Measurements from ENCODE around the gene ARRDC3. TPM values are rescaled to one million over a fixed set of nuclear protein-coding genes. Genes with fewer than 3 reads are reported as not detected.

Gene ARRDC3
- total and polyA plus RNA-seq, 2 experiments from 2014 or later: 11.9 to 16.5 TPM

DNA sequence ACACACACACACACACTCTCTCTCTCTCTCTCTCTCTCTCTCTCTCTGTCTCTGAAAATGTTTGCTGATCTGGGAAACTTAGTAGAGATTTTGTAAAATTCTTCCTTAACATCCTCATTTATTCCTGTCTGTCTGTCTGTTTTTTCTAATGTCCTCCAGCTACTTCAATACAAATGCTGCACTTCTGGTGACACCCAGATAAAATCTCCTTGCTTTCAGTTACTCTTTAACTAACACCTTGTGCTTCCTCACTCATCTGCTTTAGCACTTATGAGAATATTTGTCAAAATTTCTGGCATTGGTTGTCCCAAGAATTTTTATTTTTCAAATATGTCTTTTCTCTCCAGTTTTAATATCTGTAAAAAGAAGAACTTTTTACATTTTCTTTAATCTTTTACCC is 35.0 kb upstream of the ARRDC3 start:
- Histone ChIP-seq H3K9me2 (ENCODE audit: insufficient read depth) (no peaks in the 10 kb centered on the region), H2AFZ (no peak overlapping the region), H3K4me1 (ENCODE audit: insufficient read depth) (peaks cover 12% of the 10 kb centered on the region), H3K79me2 (replicated peaks; ENCODE audit: insufficient read depth) (no peaks in the 10 kb centered on the region), H3K4me2 (no peak overlapping the region), H3K36me3 (ENCODE audit: insufficient read depth) (no peaks in the 10 kb centered on the region), H3K27me3 (ENCODE audit: insufficient read depth) (no peaks in the 10 kb centered on the region), H3K27ac (ENCODE audit: low read depth) (no peak overlapping the region), H3K4me3 (no peak overlapping the region), H4K20me1 (replicated peaks; ENCODE audit: insufficient read depth) (no peaks in the 10 kb centered on the region), H3F3A (replicated peaks; ENCODE audit: low read depth) (no peaks in the 10 kb centered on the region)
- no peak for DNase-seq (ENCODE audit: low spot score)
- Mint-ChIP-seq H3K4me3 (no peak overlapping the region), H3K27ac (no peak overlapping the region), H3K27me3 (ENCODE audit: insufficient read depth, low read depth, poor library complexity) (peaks cover 2% of the 10 kb centered on the region), H3K36me3 (ENCODE audit: low read depth) (no peaks in the 10 kb centered on the region), H3K4me1 (peaks cover 17% of the 10 kb centered on the region), H3K9me3 (no peaks in the 10 kb centered on the region)
- ATAC-seq: no peak
- TF ChIP-seq POLR2AphosphoS5 (IDR thresholded peaks at IDR 0.05; ENCODE audit: low read depth) (no peak), JUNB (IDR thresholded peaks at IDR 0.05; ENCODE audit: unreplicated experiment) (no peak), ZNF114 (CRISPR knock-in tag; IDR thresholded peaks at IDR 0.05) (no peak), STAT1 (IDR thresholded peaks at IDR 0.05; ENCODE audit: unreplicated experiment) (no peak), EZH2 (IDR thresholded peaks at IDR 0.05; ENCODE audit: low read depth, unreplicated experiment) (no peak), CREB1 (CRISPR knock-in tag; IDR thresholded peaks at IDR 0.05; ENCODE audit: low read depth) (no peak), ZNF331 (CRISPR knock-in tag; IDR thresholded peaks at IDR 0.05; ENCODE audit: low read depth) (no peak), NANOG (IDR thresholded peaks at IDR 0.05; ENCODE audit: borderline replicate concordance) (no peak), EZH2phosphoT487 (IDR thresholded peaks at IDR 0.05; ENCODE audit: unreplicated experiment) (no peak)
- TF ChIP-seq, protein P1, sequence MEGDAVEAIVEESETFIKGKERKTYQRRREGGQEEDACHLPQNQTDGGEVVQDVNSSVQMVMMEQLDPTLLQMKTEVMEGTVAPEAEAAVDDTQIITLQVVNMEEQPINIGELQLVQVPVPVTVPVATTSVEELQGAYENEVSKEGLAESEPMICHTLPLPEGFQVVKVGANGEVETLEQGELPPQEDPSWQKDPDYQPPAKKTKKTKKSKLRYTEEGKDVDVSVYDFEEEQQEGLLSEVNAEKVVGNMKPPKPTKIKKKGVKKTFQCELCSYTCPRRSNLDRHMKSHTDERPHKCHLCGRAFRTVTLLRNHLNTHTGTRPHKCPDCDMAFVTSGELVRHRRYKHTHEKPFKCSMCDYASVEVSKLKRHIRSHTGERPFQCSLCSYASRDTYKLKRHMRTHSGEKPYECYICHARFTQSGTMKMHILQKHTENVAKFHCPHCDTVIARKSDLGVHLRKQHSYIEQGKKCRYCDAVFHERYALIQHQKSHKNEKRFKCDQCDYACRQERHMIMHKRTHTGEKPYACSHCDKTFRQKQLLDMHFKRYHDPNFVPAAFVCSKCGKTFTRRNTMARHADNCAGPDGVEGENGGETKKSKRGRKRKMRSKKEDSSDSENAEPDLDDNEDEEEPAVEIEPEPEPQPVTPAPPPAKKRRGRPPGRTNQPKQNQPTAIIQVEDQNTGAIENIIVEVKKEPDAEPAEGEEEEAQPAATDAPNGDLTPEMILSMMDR (conservative IDR thresholded peaks at IDR 0.05; ENCODE audit: low read depth in 2 of 2): no peak
- TF ChIP-seq, protein P2, sequence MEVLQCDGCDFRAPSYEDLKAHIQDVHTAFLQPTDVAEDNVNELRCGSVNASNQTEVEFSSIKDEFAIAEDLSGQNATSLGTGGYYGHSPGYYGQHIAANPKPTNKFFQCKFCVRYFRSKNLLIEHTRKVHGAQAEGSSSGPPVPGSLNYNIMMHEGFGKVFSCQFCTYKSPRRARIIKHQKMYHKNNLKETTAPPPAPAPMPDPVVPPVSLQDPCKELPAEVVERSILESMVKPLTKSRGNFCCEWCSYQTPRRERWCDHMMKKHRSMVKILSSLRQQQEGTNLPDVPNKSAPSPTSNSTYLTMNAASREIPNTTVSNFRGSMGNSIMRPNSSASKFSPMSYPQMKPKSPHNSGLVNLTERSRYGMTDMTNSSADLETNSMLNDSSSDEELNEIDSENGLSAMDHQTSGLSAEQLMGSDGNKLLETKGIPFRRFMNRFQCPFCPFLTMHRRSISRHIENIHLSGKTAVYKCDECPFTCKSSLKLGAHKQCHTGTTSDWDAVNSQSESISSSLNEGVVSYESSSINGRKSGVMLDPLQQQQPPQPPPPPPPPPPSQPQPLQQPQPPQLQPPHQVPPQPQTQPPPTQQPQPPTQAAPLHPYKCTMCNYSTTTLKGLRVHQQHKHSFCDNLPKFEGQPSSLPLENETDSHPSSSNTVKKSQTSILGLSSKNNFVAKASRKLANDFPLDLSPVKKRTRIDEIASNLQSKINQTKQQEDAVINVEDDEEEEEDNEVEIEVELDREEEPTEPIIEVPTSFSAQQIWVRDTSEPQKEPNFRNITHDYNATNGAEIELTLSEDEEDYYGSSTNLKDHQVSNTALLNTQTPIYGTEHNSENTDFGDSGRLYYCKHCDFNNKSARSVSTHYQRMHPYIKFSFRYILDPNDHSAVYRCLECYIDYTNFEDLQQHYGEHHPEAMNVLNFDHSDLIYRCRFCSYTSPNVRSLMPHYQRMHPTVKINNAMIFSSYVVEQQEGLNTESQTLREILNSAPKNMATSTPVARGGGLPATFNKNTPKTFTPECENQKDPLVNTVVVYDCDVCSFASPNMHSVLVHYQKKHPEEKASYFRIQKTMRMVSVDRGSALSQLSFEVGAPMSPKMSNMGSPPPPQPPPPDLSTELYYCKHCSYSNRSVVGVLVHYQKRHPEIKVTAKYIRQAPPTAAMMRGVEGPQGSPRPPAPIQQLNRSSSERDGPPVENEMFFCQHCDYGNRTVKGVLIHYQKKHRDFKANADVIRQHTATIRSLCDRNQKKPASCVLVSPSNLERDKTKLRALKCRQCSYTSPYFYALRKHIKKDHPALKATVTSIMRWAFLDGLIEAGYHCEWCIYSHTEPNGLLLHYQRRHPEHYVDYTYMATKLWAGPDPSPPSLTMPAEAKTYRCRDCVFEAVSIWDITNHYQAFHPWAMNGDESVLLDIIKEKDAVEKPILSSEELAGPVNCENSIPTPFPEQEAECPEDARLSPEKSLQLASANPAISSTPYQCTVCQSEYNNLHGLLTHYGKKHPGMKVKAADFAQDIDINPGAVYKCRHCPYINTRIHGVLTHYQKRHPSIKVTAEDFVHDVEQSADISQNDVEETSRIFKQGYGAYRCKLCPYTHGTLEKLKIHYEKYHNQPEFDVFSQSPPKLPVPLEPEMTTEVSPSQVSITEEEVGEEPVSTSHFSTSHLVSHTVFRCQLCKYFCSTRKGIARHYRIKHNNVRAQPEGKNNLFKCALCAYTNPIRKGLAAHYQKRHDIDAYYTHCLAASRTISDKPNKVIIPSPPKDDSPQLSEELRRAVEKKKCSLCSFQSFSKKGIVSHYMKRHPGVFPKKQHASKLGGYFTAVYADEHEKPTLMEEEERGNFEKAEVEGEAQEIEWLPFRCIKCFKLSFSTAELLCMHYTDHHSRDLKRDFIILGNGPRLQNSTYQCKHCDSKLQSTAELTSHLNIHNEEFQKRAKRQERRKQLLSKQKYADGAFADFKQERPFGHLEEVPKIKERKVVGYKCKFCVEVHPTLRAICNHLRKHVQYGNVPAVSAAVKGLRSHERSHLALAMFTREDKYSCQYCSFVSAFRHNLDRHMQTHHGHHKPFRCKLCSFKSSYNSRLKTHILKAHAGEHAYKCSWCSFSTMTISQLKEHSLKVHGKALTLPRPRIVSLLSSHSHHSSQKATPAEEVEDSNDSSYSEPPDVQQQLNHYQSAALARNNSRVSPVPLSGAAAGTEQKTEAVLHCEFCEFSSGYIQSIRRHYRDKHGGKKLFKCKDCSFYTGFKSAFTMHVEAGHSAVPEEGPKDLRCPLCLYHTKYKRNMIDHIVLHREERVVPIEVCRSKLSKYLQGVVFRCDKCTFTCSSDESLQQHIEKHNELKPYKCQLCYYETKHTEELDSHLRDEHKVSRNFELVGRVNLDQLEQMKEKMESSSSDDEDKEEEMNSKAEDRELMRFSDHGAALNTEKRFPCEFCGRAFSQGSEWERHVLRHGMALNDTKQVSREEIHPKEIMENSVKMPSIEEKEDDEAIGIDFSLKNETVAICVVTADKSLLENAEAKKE (CRISPR knock-in tag; IDR thresholded peaks at IDR 0.05): no peak
- TF ChIP-seq, protein P3, sequence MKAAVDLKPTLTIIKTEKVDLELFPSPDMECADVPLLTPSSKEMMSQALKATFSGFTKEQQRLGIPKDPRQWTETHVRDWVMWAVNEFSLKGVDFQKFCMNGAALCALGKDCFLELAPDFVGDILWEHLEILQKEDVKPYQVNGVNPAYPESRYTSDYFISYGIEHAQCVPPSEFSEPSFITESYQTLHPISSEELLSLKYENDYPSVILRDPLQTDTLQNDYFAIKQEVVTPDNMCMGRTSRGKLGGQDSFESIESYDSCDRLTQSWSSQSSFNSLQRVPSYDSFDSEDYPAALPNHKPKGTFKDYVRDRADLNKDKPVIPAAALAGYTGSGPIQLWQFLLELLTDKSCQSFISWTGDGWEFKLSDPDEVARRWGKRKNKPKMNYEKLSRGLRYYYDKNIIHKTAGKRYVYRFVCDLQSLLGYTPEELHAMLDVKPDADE (IDR thresholded peaks at IDR 0.05): no peak
- TF ChIP-seq, protein P4, sequence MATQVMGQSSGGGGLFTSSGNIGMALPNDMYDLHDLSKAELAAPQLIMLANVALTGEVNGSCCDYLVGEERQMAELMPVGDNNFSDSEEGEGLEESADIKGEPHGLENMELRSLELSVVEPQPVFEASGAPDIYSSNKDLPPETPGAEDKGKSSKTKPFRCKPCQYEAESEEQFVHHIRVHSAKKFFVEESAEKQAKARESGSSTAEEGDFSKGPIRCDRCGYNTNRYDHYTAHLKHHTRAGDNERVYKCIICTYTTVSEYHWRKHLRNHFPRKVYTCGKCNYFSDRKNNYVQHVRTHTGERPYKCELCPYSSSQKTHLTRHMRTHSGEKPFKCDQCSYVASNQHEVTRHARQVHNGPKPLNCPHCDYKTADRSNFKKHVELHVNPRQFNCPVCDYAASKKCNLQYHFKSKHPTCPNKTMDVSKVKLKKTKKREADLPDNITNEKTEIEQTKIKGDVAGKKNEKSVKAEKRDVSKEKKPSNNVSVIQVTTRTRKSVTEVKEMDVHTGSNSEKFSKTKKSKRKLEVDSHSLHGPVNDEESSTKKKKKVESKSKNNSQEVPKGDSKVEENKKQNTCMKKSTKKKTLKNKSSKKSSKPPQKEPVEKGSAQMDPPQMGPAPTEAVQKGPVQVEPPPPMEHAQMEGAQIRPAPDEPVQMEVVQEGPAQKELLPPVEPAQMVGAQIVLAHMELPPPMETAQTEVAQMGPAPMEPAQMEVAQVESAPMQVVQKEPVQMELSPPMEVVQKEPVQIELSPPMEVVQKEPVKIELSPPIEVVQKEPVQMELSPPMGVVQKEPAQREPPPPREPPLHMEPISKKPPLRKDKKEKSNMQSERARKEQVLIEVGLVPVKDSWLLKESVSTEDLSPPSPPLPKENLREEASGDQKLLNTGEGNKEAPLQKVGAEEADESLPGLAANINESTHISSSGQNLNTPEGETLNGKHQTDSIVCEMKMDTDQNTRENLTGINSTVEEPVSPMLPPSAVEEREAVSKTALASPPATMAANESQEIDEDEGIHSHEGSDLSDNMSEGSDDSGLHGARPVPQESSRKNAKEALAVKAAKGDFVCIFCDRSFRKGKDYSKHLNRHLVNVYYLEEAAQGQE (IDR thresholded peaks at IDR 0.05; ENCODE audit: unreplicated experiment): no peak
